DOHH2 (cell line): ENCODE measurements around the gene CA4.
"Not testable (repeated sequence)": the region's sequence is repeated elsewhere in the genome, so short reads cannot be mapped to it uniquely, and the experiment has no call there.

Source experiments
- EZH2phosphoT487 ChIP-seq: fragments of 200-600 bp; sonication (generic); IDR thresholded peaks from 2 replicates; pipeline ENCODE4 v1.6.1; 2017; ENCODE audit warnings: borderline replicate concordance, mild to moderate bottlenecking, antibody characterized with exemption, low read length, moderate library complexity, mixed read lengths
- TF ChIP-seq, protein P1 (sequence below): fragments of 200-600 bp; sonication (generic); IDR thresholded peaks from one replicate; pipeline ENCODE4 v1.5.1; 2014; ENCODE audit warnings: antibody characterized with exemption, mild to moderate bottlenecking, low read depth, low read length; ENCODE audit not compliant: poor library complexity, severe bottlenecking

DNA sequence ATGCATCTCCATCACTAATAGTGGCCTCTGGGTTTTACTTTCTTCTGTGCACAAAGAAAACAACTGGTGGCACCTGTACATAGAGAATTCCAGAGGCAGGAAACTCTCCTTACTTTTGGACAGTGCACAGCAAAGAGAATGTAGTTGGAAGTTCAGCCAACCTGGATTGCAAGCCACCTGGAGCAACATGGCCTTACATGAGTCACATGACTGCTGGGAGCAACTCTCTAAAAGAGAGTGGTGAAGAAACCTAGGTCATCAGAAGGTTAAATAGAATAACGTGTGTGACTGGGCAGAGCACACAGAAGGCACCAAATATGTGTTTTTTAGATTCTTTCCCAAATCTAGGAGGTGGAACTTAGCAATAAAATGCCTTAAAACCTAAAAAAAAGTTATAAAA is 41.5 kb upstream of the CA4 start:
- TF ChIP-seq, protein P1, sequence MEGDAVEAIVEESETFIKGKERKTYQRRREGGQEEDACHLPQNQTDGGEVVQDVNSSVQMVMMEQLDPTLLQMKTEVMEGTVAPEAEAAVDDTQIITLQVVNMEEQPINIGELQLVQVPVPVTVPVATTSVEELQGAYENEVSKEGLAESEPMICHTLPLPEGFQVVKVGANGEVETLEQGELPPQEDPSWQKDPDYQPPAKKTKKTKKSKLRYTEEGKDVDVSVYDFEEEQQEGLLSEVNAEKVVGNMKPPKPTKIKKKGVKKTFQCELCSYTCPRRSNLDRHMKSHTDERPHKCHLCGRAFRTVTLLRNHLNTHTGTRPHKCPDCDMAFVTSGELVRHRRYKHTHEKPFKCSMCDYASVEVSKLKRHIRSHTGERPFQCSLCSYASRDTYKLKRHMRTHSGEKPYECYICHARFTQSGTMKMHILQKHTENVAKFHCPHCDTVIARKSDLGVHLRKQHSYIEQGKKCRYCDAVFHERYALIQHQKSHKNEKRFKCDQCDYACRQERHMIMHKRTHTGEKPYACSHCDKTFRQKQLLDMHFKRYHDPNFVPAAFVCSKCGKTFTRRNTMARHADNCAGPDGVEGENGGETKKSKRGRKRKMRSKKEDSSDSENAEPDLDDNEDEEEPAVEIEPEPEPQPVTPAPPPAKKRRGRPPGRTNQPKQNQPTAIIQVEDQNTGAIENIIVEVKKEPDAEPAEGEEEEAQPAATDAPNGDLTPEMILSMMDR: not testable (repeated sequence)
- TF ChIP-seq EZH2phosphoT487: not testable (repeated sequence)
